ENCODE results near the gene CHRND.

CHRND gene

DNA sequence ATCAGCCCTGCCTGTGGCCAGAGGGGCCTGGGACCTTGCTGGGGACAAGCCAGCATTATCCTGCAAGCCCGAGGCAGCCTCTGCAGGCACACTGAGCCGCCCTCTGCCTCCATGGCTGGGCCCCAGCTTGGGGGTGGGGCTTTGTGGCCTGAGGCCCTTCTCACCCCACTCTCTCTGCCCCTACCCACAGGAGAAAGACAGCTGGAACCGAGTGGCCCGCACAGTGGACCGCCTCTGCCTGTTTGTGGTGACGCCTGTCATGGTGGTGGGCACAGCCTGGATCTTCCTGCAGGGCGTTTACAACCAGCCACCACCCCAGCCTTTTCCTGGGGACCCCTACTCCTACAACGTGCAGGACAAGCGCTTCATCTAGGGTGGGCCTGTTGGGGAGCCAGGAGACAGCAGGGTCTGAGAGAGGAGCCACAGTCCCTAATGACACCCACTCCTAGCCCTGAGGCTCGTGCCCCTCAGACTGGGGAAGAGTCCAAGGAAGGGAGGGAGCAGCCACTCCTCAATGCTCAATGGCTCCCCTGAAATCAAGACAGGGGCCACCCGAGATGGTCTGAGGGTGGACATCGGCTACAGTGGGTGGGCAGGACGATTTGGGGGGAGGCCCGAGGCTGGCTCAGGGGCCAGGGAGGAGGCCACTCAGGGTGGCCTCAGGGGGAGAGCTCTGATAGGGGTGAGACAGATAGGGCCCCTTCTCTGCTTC is 9.1 kb downstream of the CHRND start:
- no peak overlapping the region for H3K4me3 ChIP-seq (ENCODE audit: low read depth in 1 of 5, low read length in 5 of 5)

DNA sequence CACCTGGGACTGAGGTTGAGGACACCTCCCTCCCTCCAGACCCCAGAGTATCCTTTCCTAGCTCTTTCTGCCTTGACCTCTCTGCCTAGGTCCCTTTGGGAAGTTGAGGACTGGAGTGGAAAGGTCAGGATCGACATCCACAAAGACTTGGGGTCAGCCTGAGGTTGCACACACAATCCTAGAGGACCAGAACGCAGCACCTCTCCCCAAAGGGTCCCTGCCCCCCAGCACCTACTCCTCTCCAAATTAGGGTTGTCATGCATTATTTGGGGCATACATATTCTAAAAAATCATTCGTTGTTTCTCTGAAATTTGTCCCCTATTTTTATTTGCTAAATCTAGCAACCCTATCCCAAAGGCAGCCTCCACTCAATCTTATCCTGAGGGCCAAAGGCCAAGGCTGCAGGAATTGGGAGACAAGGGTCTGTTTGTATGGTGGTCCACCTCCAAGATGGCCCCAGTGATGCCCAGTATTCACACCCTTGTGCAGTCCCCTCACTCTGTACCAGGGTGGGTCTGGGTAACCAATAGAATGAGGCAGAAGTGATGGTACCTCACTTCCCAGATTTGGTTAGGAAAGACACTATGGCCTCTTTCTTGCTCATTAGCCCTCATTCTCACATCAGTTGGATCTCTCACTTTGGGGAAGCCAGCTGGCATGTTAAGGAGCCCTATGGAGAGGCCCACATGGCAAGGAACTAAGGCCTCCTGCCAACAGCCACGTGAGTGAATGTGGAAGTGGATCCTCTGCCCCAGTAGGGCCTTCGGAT is 10.0 kb downstream of the CHRND start:
- peaks cover 9 to 49% (median 35%) of the 10 kb centered on the region in 5 donors for H3K27me3 ChIP-seq (ENCODE audit: control insufficient read depth in 5 of 5, insufficient read depth in 4 of 5, low read length in 5 of 5)

More for the DNA sequence above, 9.1 kb downstream of the CHRND start:
- no peak overlapping the region for H3K27ac ChIP-seq (ENCODE audit: low read depth, low read length)
- peaks cover 14 to 49% (median 30%) of the 10 kb centered on the region in 5 donors for H3K27me3 ChIP-seq (ENCODE audit: control insufficient read depth in 5 of 5, insufficient read depth in 4 of 5, low read length in 5 of 5)
- H3K4me1 ChIP-seq (ENCODE audit: control insufficient read depth in 5 of 5, insufficient read depth in 5 of 5, low read length in 5 of 5), result no peaks in the 10 kb centered on the region
- H3K9me3 ChIP-seq (ENCODE audit: control insufficient read depth in 5 of 5, low read length in 5 of 5), result peaks cover 4 to 8% (median 7%) of the 10 kb centered on the region in 5 donors
- no peaks in the 10 kb centered on the region for H3K36me3 ChIP-seq (ENCODE audit: control insufficient read depth in 5 of 5, insufficient read depth in 5 of 5, low read length in 5 of 5)
- no peak overlapping the region for H3K9ac ChIP-seq (ENCODE audit: low read length in 5 of 5)

DNA sequence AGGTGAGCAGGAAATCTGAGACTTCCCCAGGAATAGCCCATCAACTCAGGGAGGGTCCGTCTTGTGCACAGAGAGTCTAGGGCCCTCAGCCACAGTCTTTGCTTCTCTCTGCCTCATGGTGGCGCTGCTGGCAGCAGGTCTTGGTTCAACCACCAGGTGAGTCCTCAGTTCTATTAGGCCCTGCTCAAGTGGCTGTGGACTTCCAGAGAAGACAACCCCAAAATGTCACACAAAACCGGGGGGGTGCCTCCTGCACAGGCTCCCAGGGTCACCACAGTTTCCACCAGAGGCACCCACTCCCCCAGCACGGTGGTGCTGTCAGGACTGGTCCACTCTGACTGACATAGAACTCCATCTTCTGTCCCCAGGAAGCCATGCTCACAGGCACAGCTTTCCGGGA is 11.1 kb downstream of the CHRND start:
- Histone ChIP-seq H3K27ac (ENCODE audit: low read depth, low read length) (no peak overlapping the region), H3K4me1 (ENCODE audit: control insufficient read depth in 5 of 5, insufficient read depth in 5 of 5, low read length in 5 of 5) (no peaks in the 10 kb centered on the region), H3K36me3 (ENCODE audit: control insufficient read depth in 5 of 5, insufficient read depth in 5 of 5, low read length in 5 of 5) (no peaks in the 10 kb centered on the region), H3K9ac (ENCODE audit: low read length in 5 of 5) (no peak overlapping the region), H3K4me3 (ENCODE audit: low read depth in 1 of 5, low read length in 5 of 5) (no peak overlapping the region), H3K27me3 (ENCODE audit: control insufficient read depth in 5 of 5, insufficient read depth in 4 of 5, low read length in 5 of 5) (peaks cover 6 to 48% (median 32%) of the 10 kb centered on the region in 5 donors), H3K9me3 (ENCODE audit: control insufficient read depth in 5 of 5, low read length in 5 of 5) (peaks cover 4 to 8% (median 7%) of the 10 kb centered on the region in 5 donors)

More for the DNA sequence above, 10.0 kb downstream of the CHRND start:
- no peak overlapping the region for H3K9ac ChIP-seq (ENCODE audit: low read length in 5 of 5)
- H3K9me3 ChIP-seq (ENCODE audit: control insufficient read depth in 5 of 5, low read length in 5 of 5), result peaks cover 4 to 8% (median 7%) of the 10 kb centered on the region in 5 donors
- H3K4me3 ChIP-seq (ENCODE audit: low read depth in 1 of 5, low read length in 5 of 5), result no peak overlapping the region
- no peak overlapping the region for H3K27ac ChIP-seq (ENCODE audit: low read depth, low read length)
- no peaks in the 10 kb centered on the region for H3K4me1 ChIP-seq (ENCODE audit: control insufficient read depth in 5 of 5, insufficient read depth in 5 of 5, low read length in 5 of 5)
- H3K36me3 ChIP-seq (ENCODE audit: control insufficient read depth in 5 of 5, insufficient read depth in 5 of 5, low read length in 5 of 5), result no peaks in the 10 kb centered on the region

DNA sequence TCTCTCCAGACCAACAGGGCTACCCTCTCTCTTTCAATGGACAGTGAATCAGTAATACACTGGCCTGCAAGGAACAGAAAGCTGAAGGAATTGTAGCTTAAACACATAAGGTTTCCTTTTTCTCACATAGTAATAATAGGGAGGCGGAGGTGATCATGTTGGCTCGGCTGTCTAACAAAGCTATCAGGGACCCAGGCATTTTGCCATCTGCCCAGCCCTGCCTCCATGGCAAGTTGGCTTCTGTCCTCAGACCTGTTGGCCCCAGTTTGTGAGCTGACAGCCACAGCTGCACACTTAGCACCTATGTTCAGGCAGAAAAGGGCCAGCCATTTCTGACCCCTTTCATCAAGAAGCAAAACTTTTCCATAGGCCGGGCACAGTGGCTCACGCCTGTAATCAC is 11.5 kb downstream of the CHRND start:
- H3K9me3 ChIP-seq (ENCODE audit: control insufficient read depth in 5 of 5, low read length in 5 of 5), result peaks cover 4 to 8% (median 7%) of the 10 kb centered on the region in 5 donors
- H3K36me3 ChIP-seq (ENCODE audit: control insufficient read depth in 5 of 5, insufficient read depth in 5 of 5, low read length in 5 of 5), result no peaks in the 10 kb centered on the region
- no peak overlapping the region for H3K4me3 ChIP-seq (ENCODE audit: low read depth in 1 of 5, low read length in 5 of 5)
- no peak overlapping the region for H3K9ac ChIP-seq (ENCODE audit: low read length in 5 of 5)
- H3K4me1 ChIP-seq (ENCODE audit: control insufficient read depth in 5 of 5, insufficient read depth in 5 of 5, low read length in 5 of 5), result no peaks in the 10 kb centered on the region
- peaks cover 6 to 48% (median 32%) of the 10 kb centered on the region in 5 donors for H3K27me3 ChIP-seq (ENCODE audit: control insufficient read depth in 5 of 5, insufficient read depth in 4 of 5, low read length in 5 of 5)
- H3K27ac ChIP-seq (ENCODE audit: low read depth, low read length), result no peak overlapping the region

DNA sequence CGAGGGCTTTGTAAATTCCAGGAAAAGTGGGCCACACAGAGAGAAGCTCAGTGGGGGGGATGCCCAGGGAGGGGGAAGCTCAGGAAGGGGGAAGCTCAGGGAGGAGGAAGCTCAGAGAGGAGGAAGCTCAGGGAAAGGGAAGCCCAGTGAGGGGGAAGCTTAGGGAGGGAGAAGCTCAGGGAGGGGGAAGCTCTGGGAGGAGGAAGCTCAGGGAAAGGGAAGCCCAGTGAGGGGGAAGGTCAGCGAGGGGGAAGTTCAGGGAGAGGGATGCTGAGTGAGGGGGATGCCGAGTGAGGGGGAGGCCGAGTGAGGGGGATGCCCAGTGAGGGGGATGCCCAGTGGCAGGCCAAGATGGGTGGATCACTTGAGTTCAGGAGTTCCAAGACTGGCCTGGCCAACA is 12.7 kb downstream of the CHRND start:
- Histone ChIP-seq H3K27ac (ENCODE audit: low read depth, low read length) (no peak overlapping the region), H3K27me3 (ENCODE audit: control insufficient read depth in 5 of 5, insufficient read depth in 4 of 5, low read length in 5 of 5) (peaks cover 6 to 48% (median 32%) of the 10 kb centered on the region in 5 donors), H3K9me3 (ENCODE audit: control insufficient read depth in 5 of 5, low read length in 5 of 5) (peaks cover 4 to 8% (median 7%) of the 10 kb centered on the region in 5 donors), H3K36me3 (ENCODE audit: control insufficient read depth in 5 of 5, insufficient read depth in 5 of 5, low read length in 5 of 5) (no peaks in the 10 kb centered on the region), H3K4me1 (ENCODE audit: control insufficient read depth in 5 of 5, insufficient read depth in 5 of 5, low read length in 5 of 5) (no peaks in the 10 kb centered on the region), H3K9ac (ENCODE audit: low read length in 5 of 5) (no peak overlapping the region), H3K4me3 (ENCODE audit: low read depth in 1 of 5, low read length in 5 of 5) (no peak overlapping the region)

DNA sequence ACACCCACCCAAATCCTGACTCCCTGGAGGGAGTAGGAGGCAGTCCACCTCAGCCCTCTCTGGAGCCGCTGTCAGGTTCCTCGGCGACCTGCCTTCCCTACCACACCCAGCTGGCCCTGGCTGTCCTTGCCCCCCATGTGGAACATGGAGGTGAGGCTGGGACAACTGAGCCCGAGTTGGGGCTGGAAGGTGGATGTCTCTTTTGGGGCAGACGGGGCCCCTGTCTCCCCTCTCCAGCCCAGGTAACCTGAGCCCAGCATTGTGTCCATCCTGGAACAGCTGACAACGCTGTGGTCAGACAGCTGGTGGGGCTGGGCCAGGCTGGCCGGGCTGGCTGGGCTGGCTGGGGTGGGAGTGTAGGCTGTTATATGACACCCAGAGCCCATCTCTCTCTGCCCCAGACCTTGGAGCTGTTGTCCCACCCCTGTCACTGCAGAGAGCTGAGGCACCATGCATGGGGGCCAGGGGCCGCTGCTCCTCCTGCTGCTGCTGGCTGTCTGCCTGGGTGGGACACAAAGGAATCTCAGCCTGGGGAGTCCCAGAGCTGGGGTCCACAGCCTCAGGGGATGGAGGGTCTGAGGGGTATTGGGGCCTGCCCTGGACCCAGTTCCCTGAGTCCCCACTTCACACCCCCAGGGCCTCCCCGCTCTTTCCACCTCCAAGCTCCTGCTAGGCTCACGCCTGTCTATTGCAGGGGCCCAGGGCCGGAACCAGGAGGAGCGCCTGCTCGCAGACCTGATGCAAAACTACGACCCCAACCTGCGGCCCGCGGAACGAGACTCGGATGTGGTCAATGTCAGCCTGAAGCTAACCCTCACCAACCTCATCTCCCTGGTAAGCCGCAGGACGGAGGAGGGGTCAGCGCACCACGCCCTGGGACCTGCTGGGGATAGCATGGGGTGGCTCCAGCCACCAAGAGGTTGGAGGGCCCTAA is 13.6 kb downstream of the CHRND start, which contains the start of gene CHRNG:
Gene CHRNG (plus strand): TSS at position 395 of the 934 bp plus-strand sequence. CDS start 56 bp downstream, at position 451.
- Histone ChIP-seq H3K27me3 (ENCODE audit: control insufficient read depth in 5 of 5, insufficient read depth in 4 of 5, low read length in 5 of 5) (peaks cover 6 to 48% (median 30%) of the 10 kb centered on the region in 5 donors), H3K4me1 (ENCODE audit: control insufficient read depth in 5 of 5, insufficient read depth in 5 of 5, low read length in 5 of 5) (no peaks in the 10 kb centered on the region), H3K36me3 (ENCODE audit: control insufficient read depth in 5 of 5, insufficient read depth in 5 of 5, low read length in 5 of 5) (no peaks in the 10 kb centered on the region), H3K9me3 (ENCODE audit: control insufficient read depth in 5 of 5, low read length in 5 of 5) (peaks cover 4 to 8% (median 7%) of the 10 kb centered on the region in 5 donors), H3K9ac (ENCODE audit: low read length in 5 of 5) (no peak within 1 kb of the TSS), H3K4me3 (ENCODE audit: low read depth in 1 of 5, low read length in 5 of 5) (no peak within 1 kb of the TSS), H3K27ac (ENCODE audit: low read depth, low read length) (no peak within 1 kb of the TSS)

DNA sequence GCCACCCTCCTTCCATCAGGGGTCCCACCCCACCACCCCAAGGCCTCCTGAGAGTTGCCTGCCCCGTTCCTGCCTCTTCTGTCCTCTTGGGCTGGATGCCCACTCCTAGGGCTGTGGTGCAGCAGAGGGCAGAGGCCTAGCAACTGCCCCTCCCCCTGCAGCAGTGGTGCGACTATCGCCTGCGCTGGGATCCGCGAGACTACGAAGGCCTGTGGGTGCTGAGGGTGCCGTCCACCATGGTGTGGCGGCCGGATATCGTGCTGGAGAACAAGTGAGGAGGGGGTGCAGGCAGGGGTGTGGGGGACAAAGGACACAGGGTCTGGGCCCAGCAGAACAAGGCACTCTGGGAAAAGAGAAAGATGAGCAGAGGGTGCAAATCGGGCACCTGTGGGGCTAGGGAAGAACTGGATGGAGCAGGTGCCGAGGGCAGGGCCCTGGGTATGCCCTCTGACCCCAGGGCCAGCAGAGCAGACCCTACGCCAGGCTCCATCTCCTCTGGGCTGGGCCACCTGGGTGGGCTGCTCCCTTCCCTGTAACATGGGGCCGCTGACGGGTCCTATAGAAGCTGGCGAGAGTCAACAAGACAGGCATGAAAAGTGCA is 14.6 kb downstream of the CHRND start:
- H3K36me3 ChIP-seq (ENCODE audit: control insufficient read depth in 5 of 5, insufficient read depth in 5 of 5, low read length in 5 of 5), result no peaks in the 10 kb centered on the region
- peaks cover 4 to 8% (median 7%) of the 10 kb centered on the region in 5 donors for H3K9me3 ChIP-seq (ENCODE audit: control insufficient read depth in 5 of 5, low read length in 5 of 5)
- no peak overlapping the region for H3K4me3 ChIP-seq (ENCODE audit: low read depth in 1 of 5, low read length in 5 of 5)
- peaks cover 6 to 45% (median 30%) of the 10 kb centered on the region in 5 donors for H3K27me3 ChIP-seq (ENCODE audit: control insufficient read depth in 5 of 5, insufficient read depth in 4 of 5, low read length in 5 of 5)
- no peaks in the 10 kb centered on the region for H3K4me1 ChIP-seq (ENCODE audit: control insufficient read depth in 5 of 5, insufficient read depth in 5 of 5, low read length in 5 of 5)
- H3K27ac ChIP-seq (ENCODE audit: low read depth, low read length), result no peak overlapping the region
- no peak overlapping the region for H3K9ac ChIP-seq (ENCODE audit: low read length in 5 of 5)

DNA sequence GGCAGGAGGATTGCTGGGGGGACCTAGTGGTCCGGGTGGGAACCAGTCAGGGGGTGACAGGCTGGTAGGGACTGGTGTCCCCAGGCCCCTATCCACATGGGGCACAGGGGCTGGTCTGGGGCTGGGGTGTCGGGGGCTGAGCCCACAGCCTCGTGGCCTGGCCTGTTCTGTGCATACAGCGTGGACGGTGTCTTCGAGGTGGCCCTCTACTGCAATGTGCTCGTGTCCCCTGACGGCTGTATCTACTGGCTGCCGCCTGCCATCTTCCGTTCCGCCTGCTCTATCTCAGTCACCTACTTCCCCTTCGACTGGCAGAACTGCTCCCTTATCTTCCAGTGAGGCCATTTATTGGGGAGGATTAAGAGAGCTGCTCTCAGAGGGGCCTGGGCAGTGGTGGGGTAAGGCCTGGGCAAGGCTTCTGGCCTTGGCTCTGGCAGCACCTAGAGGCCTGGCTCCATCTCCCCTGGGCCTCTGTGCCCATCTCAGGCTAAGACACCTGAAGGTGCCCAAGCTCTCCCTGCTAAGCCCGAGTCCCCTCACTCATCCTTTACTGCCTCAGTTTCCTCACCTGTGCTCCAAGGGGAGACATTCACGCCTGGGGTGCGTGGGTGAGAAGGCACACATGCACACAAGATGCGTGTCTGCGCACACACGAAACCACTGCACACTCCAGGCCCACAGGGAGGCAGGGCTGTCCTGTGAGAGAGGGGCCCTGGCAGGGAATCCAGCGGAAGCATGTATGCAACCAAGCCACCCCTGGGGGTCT is 15.4 kb downstream of the CHRND start:
- H3K27me3 ChIP-seq (ENCODE audit: control insufficient read depth in 5 of 5, insufficient read depth in 4 of 5, low read length in 5 of 5), result peaks cover 6 to 38% (median 26%) of the 10 kb centered on the region in 5 donors
- no peak overlapping the region for H3K27ac ChIP-seq (ENCODE audit: low read depth, low read length)
- no peaks in the 10 kb centered on the region for H3K36me3 ChIP-seq (ENCODE audit: control insufficient read depth in 5 of 5, insufficient read depth in 5 of 5, low read length in 5 of 5)
- H3K9me3 ChIP-seq (ENCODE audit: control insufficient read depth in 5 of 5, low read length in 5 of 5), result peaks cover 1 to 4% (median 2%) of the 10 kb centered on the region in 5 donors
- H3K4me1 ChIP-seq (ENCODE audit: control insufficient read depth in 5 of 5, insufficient read depth in 5 of 5, low read length in 5 of 5), result no peaks in the 10 kb centered on the region
- no peak overlapping the region for H3K9ac ChIP-seq (ENCODE audit: low read length in 5 of 5)
- H3K4me3 ChIP-seq (ENCODE audit: low read depth in 1 of 5, low read length in 5 of 5), result no peak overlapping the region
